ENCODE results near the gene TBC1D22A.

DNA sequence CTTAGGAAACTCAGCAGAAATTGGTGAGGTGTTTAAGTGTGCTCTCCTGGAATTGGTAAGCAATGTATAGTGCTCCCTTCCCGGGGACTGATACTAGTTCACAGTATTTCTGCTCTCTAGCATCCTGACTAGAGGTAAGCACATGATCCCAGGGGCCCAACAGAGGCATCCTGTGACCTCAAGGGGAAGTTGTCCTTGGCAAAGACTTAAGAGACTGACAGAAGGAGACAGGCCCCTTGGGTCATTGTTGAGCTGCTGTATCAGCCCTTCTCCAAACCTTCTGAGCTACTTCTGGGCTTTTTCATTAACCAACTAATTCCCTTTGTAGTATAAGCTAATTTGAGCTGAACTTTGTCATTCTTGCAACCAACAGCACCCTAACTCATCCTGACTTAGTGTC lies 4.3 kb upstream of the TBC1D22A start:
- TF ChIP-seq, protein P1, sequence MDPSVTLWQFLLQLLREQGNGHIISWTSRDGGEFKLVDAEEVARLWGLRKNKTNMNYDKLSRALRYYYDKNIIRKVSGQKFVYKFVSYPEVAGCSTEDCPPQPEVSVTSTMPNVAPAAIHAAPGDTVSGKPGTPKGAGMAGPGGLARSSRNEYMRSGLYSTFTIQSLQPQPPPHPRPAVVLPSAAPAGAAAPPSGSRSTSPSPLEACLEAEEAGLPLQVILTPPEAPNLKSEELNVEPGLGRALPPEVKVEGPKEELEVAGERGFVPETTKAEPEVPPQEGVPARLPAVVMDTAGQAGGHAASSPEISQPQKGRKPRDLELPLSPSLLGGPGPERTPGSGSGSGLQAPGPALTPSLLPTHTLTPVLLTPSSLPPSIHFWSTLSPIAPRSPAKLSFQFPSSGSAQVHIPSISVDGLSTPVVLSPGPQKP (IDR thresholded peaks at IDR 0.05; ENCODE audit: low read depth, low read length), result no peak
- TF ChIP-seq, protein P2, sequence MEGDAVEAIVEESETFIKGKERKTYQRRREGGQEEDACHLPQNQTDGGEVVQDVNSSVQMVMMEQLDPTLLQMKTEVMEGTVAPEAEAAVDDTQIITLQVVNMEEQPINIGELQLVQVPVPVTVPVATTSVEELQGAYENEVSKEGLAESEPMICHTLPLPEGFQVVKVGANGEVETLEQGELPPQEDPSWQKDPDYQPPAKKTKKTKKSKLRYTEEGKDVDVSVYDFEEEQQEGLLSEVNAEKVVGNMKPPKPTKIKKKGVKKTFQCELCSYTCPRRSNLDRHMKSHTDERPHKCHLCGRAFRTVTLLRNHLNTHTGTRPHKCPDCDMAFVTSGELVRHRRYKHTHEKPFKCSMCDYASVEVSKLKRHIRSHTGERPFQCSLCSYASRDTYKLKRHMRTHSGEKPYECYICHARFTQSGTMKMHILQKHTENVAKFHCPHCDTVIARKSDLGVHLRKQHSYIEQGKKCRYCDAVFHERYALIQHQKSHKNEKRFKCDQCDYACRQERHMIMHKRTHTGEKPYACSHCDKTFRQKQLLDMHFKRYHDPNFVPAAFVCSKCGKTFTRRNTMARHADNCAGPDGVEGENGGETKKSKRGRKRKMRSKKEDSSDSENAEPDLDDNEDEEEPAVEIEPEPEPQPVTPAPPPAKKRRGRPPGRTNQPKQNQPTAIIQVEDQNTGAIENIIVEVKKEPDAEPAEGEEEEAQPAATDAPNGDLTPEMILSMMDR (IDR thresholded peaks at IDR 0.05 in 2 of 3, conservative IDR thresholded peaks at IDR 0.05 in 1 of 3; ENCODE audit: control insufficient read depth in 2 of 3, extremely low read depth in 1 of 3, insufficient read depth in 1 of 3, low read depth in 3 of 3, low read length in 3 of 3), result no peak
- no peak for TF ChIP-seq POLR2A (IDR thresholded peaks at IDR 0.05; ENCODE audit: low read depth, low read length)
- no peak for TF ChIP-seq CREB1 (IDR thresholded peaks at IDR 0.05; ENCODE audit: low read depth)
- no peak for TF ChIP-seq SUPT20H (IDR thresholded peaks at IDR 0.05; ENCODE audit: borderline replicate concordance, control insufficient read depth, low read depth, low read length)
- TF ChIP-seq POLR2AphosphoS5 (IDR thresholded peaks at IDR 0.05; ENCODE audit: low read length), result no peak
- TF ChIP-seq, protein P3, sequence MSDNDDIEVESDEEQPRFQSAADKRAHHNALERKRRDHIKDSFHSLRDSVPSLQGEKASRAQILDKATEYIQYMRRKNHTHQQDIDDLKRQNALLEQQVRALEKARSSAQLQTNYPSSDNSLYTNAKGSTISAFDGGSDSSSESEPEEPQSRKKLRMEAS (IDR thresholded peaks at IDR 0.05; ENCODE audit: low read depth, low read length), result no peak
- TF ChIP-seq MYC (IDR thresholded peaks at IDR 0.05; ENCODE audit: insufficient read depth, insufficient read length, insufficient replicate concordance, low read length, severe bottlenecking), result no peak
- TF ChIP-seq ZZZ3 (IDR thresholded peaks at IDR 0.05; ENCODE audit: control insufficient read depth, insufficient read length, low read depth), result no peak
- TF ChIP-seq RAD21 (IDR thresholded peaks at IDR 0.05; ENCODE audit: insufficient read depth, low read depth, low read length), result no peak
- TF ChIP-seq, protein P4, sequence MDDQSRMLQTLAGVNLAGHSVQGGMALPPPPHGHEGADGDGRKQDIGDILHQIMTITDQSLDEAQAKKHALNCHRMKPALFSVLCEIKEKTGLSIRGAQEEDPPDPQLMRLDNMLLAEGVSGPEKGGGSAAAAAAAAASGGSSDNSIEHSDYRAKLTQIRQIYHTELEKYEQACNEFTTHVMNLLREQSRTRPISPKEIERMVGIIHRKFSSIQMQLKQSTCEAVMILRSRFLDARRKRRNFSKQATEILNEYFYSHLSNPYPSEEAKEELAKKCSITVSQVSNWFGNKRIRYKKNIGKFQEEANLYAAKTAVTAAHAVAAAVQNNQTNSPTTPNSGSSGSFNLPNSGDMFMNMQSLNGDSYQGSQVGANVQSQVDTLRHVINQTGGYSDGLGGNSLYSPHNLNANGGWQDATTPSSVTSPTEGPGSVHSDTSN (IDR thresholded peaks at IDR 0.05; ENCODE audit: insufficient replicate concordance, low read depth, low read length), result no peak
- TF ChIP-seq ZNF274 (IDR thresholded peaks at IDR 0.05; ENCODE audit: insufficient read depth, insufficient read length), result no peak
- TF ChIP-seq, protein P5, sequence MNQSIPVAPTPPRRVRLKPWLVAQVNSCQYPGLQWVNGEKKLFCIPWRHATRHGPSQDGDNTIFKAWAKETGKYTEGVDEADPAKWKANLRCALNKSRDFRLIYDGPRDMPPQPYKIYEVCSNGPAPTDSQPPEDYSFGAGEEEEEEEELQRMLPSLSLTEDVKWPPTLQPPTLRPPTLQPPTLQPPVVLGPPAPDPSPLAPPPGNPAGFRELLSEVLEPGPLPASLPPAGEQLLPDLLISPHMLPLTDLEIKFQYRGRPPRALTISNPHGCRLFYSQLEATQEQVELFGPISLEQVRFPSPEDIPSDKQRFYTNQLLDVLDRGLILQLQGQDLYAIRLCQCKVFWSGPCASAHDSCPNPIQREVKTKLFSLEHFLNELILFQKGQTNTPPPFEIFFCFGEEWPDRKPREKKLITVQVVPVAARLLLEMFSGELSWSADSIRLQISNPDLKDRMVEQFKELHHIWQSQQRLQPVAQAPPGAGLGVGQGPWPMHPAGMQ (IDR thresholded peaks at IDR 0.05; ENCODE audit: borderline replicate concordance), result no peak
- no peak for TF ChIP-seq KAT2A (conservative IDR thresholded peaks at IDR 0.05; ENCODE audit: control insufficient read depth, low read depth, low read length)

Data from GM12878 (cell line).